ENCODE data around the gene ELSPBP1. TPM values are rescaled to one million over a fixed set of nuclear protein-coding genes. Genes with fewer than 3 reads are reported as not detected.

ELSPBP1 gene
- total and polyA plus RNA-seq, 2 experiments from 2014 or later: not detected

DNA sequence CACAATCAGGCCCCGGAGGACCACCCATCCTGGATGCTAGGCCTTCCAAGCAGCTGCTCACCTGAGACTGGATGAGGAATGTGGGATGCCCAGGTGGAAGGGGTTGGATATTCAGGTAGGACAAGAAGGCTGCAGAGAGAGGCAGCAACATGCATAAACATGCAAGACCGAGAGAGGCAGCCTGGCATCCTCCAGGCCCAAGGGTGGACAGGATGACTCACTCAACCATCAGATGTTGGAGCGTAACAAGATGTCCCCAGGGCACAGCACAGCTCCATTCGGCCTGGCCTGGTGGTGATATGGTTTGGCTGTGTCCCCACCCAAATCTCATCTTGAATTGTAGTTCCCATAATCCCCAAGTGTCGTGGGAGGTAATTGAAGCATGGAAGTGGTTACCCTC, 59.4 kb downstream of the ELSPBP1 start:
- Histone ChIP-seq H3K4me2 (no peak overlapping the region), H3K27me3 (ENCODE audit: insufficient read depth) (no peaks in the 10 kb centered on the region), H3F3A (replicated peaks; ENCODE audit: low read depth) (no peaks in the 10 kb centered on the region), H3K79me2 (replicated peaks; ENCODE audit: insufficient read depth) (no peaks in the 10 kb centered on the region), H3K4me1 (ENCODE audit: insufficient read depth) (no peaks in the 10 kb centered on the region), H2AFZ (no peak overlapping the region), H3K36me3 (ENCODE audit: insufficient read depth) (no peaks in the 10 kb centered on the region), H3K9me2 (ENCODE audit: insufficient read depth) (no peaks in the 10 kb centered on the region), H4K20me1 (replicated peaks; ENCODE audit: insufficient read depth) (no peaks in the 10 kb centered on the region), H3K27ac (ENCODE audit: low read depth) (no peak overlapping the region), H3K4me3 (no peak overlapping the region)
- H3K4me3 Mint-ChIP-seq: no peak overlapping the region
- TF ChIP-seq EZH2 (IDR thresholded peaks at IDR 0.05; ENCODE audit: low read depth, unreplicated experiment) (no peak), POLR2AphosphoS5 (IDR thresholded peaks at IDR 0.05; ENCODE audit: low read depth) (no peak), EZH2phosphoT487 (IDR thresholded peaks at IDR 0.05; ENCODE audit: unreplicated experiment) (no peak), STAT1 (IDR thresholded peaks at IDR 0.05; ENCODE audit: unreplicated experiment) (no peak)
- TF ChIP-seq, protein P1, sequence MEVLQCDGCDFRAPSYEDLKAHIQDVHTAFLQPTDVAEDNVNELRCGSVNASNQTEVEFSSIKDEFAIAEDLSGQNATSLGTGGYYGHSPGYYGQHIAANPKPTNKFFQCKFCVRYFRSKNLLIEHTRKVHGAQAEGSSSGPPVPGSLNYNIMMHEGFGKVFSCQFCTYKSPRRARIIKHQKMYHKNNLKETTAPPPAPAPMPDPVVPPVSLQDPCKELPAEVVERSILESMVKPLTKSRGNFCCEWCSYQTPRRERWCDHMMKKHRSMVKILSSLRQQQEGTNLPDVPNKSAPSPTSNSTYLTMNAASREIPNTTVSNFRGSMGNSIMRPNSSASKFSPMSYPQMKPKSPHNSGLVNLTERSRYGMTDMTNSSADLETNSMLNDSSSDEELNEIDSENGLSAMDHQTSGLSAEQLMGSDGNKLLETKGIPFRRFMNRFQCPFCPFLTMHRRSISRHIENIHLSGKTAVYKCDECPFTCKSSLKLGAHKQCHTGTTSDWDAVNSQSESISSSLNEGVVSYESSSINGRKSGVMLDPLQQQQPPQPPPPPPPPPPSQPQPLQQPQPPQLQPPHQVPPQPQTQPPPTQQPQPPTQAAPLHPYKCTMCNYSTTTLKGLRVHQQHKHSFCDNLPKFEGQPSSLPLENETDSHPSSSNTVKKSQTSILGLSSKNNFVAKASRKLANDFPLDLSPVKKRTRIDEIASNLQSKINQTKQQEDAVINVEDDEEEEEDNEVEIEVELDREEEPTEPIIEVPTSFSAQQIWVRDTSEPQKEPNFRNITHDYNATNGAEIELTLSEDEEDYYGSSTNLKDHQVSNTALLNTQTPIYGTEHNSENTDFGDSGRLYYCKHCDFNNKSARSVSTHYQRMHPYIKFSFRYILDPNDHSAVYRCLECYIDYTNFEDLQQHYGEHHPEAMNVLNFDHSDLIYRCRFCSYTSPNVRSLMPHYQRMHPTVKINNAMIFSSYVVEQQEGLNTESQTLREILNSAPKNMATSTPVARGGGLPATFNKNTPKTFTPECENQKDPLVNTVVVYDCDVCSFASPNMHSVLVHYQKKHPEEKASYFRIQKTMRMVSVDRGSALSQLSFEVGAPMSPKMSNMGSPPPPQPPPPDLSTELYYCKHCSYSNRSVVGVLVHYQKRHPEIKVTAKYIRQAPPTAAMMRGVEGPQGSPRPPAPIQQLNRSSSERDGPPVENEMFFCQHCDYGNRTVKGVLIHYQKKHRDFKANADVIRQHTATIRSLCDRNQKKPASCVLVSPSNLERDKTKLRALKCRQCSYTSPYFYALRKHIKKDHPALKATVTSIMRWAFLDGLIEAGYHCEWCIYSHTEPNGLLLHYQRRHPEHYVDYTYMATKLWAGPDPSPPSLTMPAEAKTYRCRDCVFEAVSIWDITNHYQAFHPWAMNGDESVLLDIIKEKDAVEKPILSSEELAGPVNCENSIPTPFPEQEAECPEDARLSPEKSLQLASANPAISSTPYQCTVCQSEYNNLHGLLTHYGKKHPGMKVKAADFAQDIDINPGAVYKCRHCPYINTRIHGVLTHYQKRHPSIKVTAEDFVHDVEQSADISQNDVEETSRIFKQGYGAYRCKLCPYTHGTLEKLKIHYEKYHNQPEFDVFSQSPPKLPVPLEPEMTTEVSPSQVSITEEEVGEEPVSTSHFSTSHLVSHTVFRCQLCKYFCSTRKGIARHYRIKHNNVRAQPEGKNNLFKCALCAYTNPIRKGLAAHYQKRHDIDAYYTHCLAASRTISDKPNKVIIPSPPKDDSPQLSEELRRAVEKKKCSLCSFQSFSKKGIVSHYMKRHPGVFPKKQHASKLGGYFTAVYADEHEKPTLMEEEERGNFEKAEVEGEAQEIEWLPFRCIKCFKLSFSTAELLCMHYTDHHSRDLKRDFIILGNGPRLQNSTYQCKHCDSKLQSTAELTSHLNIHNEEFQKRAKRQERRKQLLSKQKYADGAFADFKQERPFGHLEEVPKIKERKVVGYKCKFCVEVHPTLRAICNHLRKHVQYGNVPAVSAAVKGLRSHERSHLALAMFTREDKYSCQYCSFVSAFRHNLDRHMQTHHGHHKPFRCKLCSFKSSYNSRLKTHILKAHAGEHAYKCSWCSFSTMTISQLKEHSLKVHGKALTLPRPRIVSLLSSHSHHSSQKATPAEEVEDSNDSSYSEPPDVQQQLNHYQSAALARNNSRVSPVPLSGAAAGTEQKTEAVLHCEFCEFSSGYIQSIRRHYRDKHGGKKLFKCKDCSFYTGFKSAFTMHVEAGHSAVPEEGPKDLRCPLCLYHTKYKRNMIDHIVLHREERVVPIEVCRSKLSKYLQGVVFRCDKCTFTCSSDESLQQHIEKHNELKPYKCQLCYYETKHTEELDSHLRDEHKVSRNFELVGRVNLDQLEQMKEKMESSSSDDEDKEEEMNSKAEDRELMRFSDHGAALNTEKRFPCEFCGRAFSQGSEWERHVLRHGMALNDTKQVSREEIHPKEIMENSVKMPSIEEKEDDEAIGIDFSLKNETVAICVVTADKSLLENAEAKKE (CRISPR knock-in tag; IDR thresholded peaks at IDR 0.05): no peak
- TF ChIP-seq, protein P2, sequence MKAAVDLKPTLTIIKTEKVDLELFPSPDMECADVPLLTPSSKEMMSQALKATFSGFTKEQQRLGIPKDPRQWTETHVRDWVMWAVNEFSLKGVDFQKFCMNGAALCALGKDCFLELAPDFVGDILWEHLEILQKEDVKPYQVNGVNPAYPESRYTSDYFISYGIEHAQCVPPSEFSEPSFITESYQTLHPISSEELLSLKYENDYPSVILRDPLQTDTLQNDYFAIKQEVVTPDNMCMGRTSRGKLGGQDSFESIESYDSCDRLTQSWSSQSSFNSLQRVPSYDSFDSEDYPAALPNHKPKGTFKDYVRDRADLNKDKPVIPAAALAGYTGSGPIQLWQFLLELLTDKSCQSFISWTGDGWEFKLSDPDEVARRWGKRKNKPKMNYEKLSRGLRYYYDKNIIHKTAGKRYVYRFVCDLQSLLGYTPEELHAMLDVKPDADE (IDR thresholded peaks at IDR 0.05): no peak
- DNase-seq (ENCODE audit: low spot score) (no peak), ATAC-seq (no peak)
- H3K27ac Mint-ChIP-seq: no peak overlapping the region
- H3K9me3 Mint-ChIP-seq: peaks cover 28% of the 10 kb centered on the region
- H3K27me3 Mint-ChIP-seq (ENCODE audit: insufficient read depth, low read depth, poor library complexity): peaks cover 13% of the 10 kb centered on the region
- peaks cover 41% of the 10 kb centered on the region for H3K36me3 Mint-ChIP-seq (ENCODE audit: low read depth)
- no peaks in the 10 kb centered on the region for H3K4me1 Mint-ChIP-seq
